Activated CD8-positive, alpha-beta T cell treated with anti-CD3 and anti-CD28 coated beads for 36 hours (primary cell): Measurements from ENCODE around the gene ASS1. TPM values are rescaled to one million over a fixed set of nuclear protein-coding genes. Genes with fewer than 3 reads are reported as not detected.
A peak's percentile ranks its signal among the peaks of the same experiment; 100 is the strongest.
"Not testable (repeated sequence)": the region's sequence is repeated elsewhere in the genome, so short reads cannot be mapped to it uniquely, and the experiment has no call there.

Source experiments
- ATAC-seq: fragments of 200-7000 bp; cut with Tn5 transposase; one replicate; pipeline ENCODE4 v1.10.0; 2021; ENCODE audit warnings: mild to moderate bottlenecking, moderate library complexity
- CTCF ChIA-PET: fragments of 350-600 bp; sonication (Branson Sonifier 250); formaldehyde crosslinking; loops from one replicate; lab custom pipeline; 2021; ENCODE audit warnings: antibody characterized with exemption; lab: Charles Lee
- POLR2A ChIA-PET: fragments of 350-600 bp; sonication (Branson Sonifier 250); formaldehyde crosslinking; loops from one replicate; lab custom pipeline; 2021; ENCODE audit warnings: antibody characterized with exemption; lab: Charles Lee
- DNase-seq: peaks from one replicate; pipeline ENCODE4 v3.0.0-alpha.2; 2020
- H3K27ac Mint-ChIP-seq: one replicate; pipeline ENCODE4 v1.8.0; 2021; ENCODE audit warnings: mild to moderate bottlenecking, mixed read lengths
- H3K27me3 Mint-ChIP-seq: one replicate; pipeline ENCODE4 v1.8.0; 2021; ENCODE audit warnings: mixed read lengths
- H3K36me3 Mint-ChIP-seq: one replicate; pipeline ENCODE4 v1.8.0; 2021; ENCODE audit warnings: low read depth, mixed read lengths
- H3K4me1 Mint-ChIP-seq: one replicate; pipeline ENCODE4 v1.8.0; 2021; ENCODE audit warnings: low read depth, mixed read lengths
- H3K4me3 Mint-ChIP-seq: one replicate; pipeline ENCODE4 v1.8.0; 2021; ENCODE audit warnings: mild to moderate bottlenecking, moderate library complexity, mixed read lengths
- H3K9me3 Mint-ChIP-seq: one replicate; pipeline ENCODE4 v1.8.0; 2021; ENCODE audit warnings: mixed read lengths
- CTCF ChIP-seq: fragments of 200-600 bp; IDR thresholded peaks from one replicate; pipeline ENCODE4 v1.8.0; 2022; ENCODE audit warnings: antibody characterized with exemption, mild to moderate bottlenecking
- intact Hi-C: fragments of 100-400 bp; cut with micrococcal nuclease; formaldehyde crosslinking; loops from one replicate; pipeline ENCODE4 v1.10.0; 2022
- total RNA-seq, 2 experiments: library from RNA; stranded (reverse); gene quantifications; one replicate each; pipeline ENCODE4 v1.2.3, GENCODE V29; 2021

Gene ASS1
- total RNA-seq, 2 experiments from 2014 or later, result 9.8 to 11.5 TPM

- POLR2A ChIA-PET, result no interaction called here
- H3K4me3 Mint-ChIP-seq, result peak overlapping the region; percentile 10
- no peaks in the 10 kb centered on the region for H3K36me3 Mint-ChIP-seq
- peak; percentile 94 for TF ChIP-seq CTCF
- intact Hi-C loops, result no loop called here
- peaks cover 9% of the 10 kb centered on the region for H3K4me1 Mint-ChIP-seq
- DNase-seq (peak; percentile 66), ATAC-seq (peak; percentile 98)
- H3K27me3 Mint-ChIP-seq, result peaks cover 37% of the 10 kb centered on the region
- no peaks in the 10 kb centered on the region for H3K9me3 Mint-ChIP-seq
- H3K27ac Mint-ChIP-seq, result no peak overlapping the region
- CTCF ChIA-PET, result interaction anchor here (1.1 kb wide), 1 partner anchor 10 kb away, joined by 3 read pairs; no protein-coding TSS in a partner anchor
These were observed 11.4 kb upstream of the ASS1 start for GRCh38 chr9:130433168-130433946.

GRCh38 chr9:130433947-130434262 lies 10.9 kb upstream of the ASS1 start:
- H3K27ac Mint-ChIP-seq, result no peak overlapping the region
- H3K4me3 Mint-ChIP-seq, result no peak overlapping the region
- no peaks in the 10 kb centered on the region for H3K36me3 Mint-ChIP-seq
- H3K27me3 Mint-ChIP-seq, result peaks cover 38% of the 10 kb centered on the region
- DNase-seq (no peak), ATAC-seq (no peak)
- H3K4me1 Mint-ChIP-seq, result peaks cover 9% of the 10 kb centered on the region
- ChIA-PET CTCF (interaction anchor here (1.1 kb wide), 1 partner anchor 10 kb away, joined by 3 read pairs; no protein-coding TSS in a partner anchor), POLR2A (no interaction called here)
- no peak for TF ChIP-seq CTCF
- no peaks in the 10 kb centered on the region for H3K9me3 Mint-ChIP-seq
- intact Hi-C loops, result no loop called here

- POLR2A ChIA-PET, H3K27ac Mint-ChIP-seq, DNase-seq, CTCF ChIA-PET, H3K9me3 Mint-ChIP-seq, ATAC-seq, H3K36me3 Mint-ChIP-seq, intact Hi-C loops, H3K4me3 Mint-ChIP-seq, H3K4me1 Mint-ChIP-seq: not testable (repeated sequence)
- peaks cover 40% of the 10 kb centered on the region for H3K27me3 Mint-ChIP-seq
These were observed 10.1 kb upstream of the ASS1 start for GRCh38 chr9:130434656-130435055.

GRCh38 chr9:130437011-130437789 lies 7.6 kb upstream of the ASS1 start:
- DNase-seq (no peak), ATAC-seq (no peak)
- ChIA-PET POLR2A (interaction anchor here (0.6 kb wide), 1 partner anchor 61 kb away, joined by 3 read pairs; no protein-coding TSS in a partner anchor), CTCF (no interaction called here)
- peaks cover 8% of the 10 kb centered on the region for H3K9me3 Mint-ChIP-seq
- intact Hi-C loops, result no loop called here
- no peak overlapping the region for H3K27ac Mint-ChIP-seq
- TF ChIP-seq CTCF, result no peak
- H3K36me3 Mint-ChIP-seq, result peaks cover 2% of the 10 kb centered on the region
- H3K4me3 Mint-ChIP-seq, result no peak overlapping the region
- H3K4me1 Mint-ChIP-seq, result peaks cover 9% of the 10 kb centered on the region
- peaks cover 40% of the 10 kb centered on the region for H3K27me3 Mint-ChIP-seq

GRCh38 chr9:130438382-130438981 lies 6.3 kb upstream of the ASS1 start:
- POLR2A ChIA-PET, result interaction anchor here (0.6 kb wide), 1 partner anchor 18 kb away, joined by 3 read pairs; no protein-coding TSS in a partner anchor
- CTCF ChIA-PET, result no interaction called here
- intact Hi-C loops, result no loop called here
- Mint-ChIP-seq H3K4me1 (no peaks in the 10 kb centered on the region), H3K27me3 (peaks cover 31% of the 10 kb centered on the region), H3K9me3 (peaks cover 8% of the 10 kb centered on the region), H3K4me3 (no peak overlapping the region), H3K36me3 (peaks cover 2% of the 10 kb centered on the region), H3K27ac (no peak overlapping the region)
- no peak for TF ChIP-seq CTCF
- ATAC-seq (no peak), DNase-seq (no peak)
